Stimulated activated CD8-positive, alpha-beta memory T cell treated with anti-CD3 and anti-CD28 coated beads, Interleukin-12 subunit alpha, Interleukin-12 subunit beta, amount 100 ng/mL, for 1 hour (primary cell): Measurements from ENCODE around the gene TPPP.

ENCODE experiments used
- DNase-seq: peaks from one replicate; pipeline ENCODE4 v3.0.0-alpha.2; 2020; ENCODE audit warnings: low read depth

Gene TPPP

GRCh38 chr5:677131-678101 is 15.7 kb downstream of the TPPP start:
- no peak for DNase-seq

- no peak for DNase-seq
These were observed 16.5 kb downstream of the TPPP start for GRCh38 chr5:676699-677076.

- DNase-seq: no peak
These were observed 17.1 kb downstream of the TPPP start for GRCh38 chr5:675871-676698.

- DNase-seq: no peak
These were observed 17.9 kb downstream of the TPPP start for GRCh38 chr5:675111-675870.

GRCh38 chr5:674630-675011 is 18.5 kb downstream of the TPPP start:
- no peak for DNase-seq

- no peak for DNase-seq
These were observed 19.1 kb downstream of the TPPP start for GRCh38 chr5:673831-674629.

GRCh38 chr5:673161-673830 is 19.9 kb downstream of the TPPP start:
- DNase-seq: no peak

GRCh38 chr5:672329-673160 is 20.6 kb downstream of the TPPP start:
- peak; percentile 66 for DNase-seq

GRCh38 chr5:671459-672328 is 21.5 kb downstream of the TPPP start:
- peak; percentile 44 for DNase-seq

GRCh38 chr5:670396-671270 is 22.5 kb downstream of the TPPP start:
- DNase-seq: no peak

- DNase-seq: no peak
These were observed 23.2 kb downstream of the TPPP start for GRCh38 chr5:669842-670395.

GRCh38 chr5:669111-669841 is 23.9 kb downstream of the TPPP start:
- no peak for DNase-seq

- no peak for DNase-seq
These were observed 24.7 kb downstream of the TPPP start for GRCh38 chr5:668283-668995.

GRCh38 chr5:666816-667498 is 26.2 kb downstream of the TPPP start:
- no peak for DNase-seq

GRCh38 chr5:665956-666711 is 27.0 kb downstream of the TPPP start:
- no peak for DNase-seq
